Naive thymus-derived CD4-positive, alpha-beta T cell (primary cell): ENCODE measurements around the gene DMD. TPM values are rescaled to one million over a fixed set of nuclear protein-coding genes. Genes with fewer than 3 reads are reported as not detected.

ENCODE experiments used
- ATAC-seq: fragments of 150-1000 bp; cut with Tn5 transposase; 2 replicates; pipeline ENCODE4 v1.10.0; 2021; ENCODE audit warnings: mild to moderate bottlenecking, moderate library complexity
- CTCF ChIA-PET: fragments of 350-600 bp; sonication (Branson Sonifier 250); formaldehyde crosslinking; loops from one replicate; lab custom pipeline; 2021; ENCODE audit warnings: antibody characterized with exemption; lab: Charles Lee
- POLR2A ChIA-PET: fragments of 350-600 bp; sonication (Branson Sonifier 250); formaldehyde crosslinking; loops from one replicate; lab custom pipeline; 2021; ENCODE audit warnings: antibody characterized with exemption, inconsistent platforms; lab: Charles Lee
- DNase-seq, 9 donors: peaks; one replicate each; pipeline versions ENCODE4 v3.0.0 to v3.0.0-alpha.2; 2020 to 2022; ENCODE audit warnings: mixed read lengths in 1 of 9
- H3K27ac ChIP-seq: one replicate; pipeline ENCODE4 v1.7.0; 2013; ENCODE audit warnings: mild to moderate bottlenecking, low read depth, low read length, moderate library complexity
- H3K27me3 ChIP-seq, 2 donors: one replicate each; pipeline ENCODE4 v1.7.0; 2013; ENCODE audit warnings: low read length in 2 of 2, mild to moderate bottlenecking in 2 of 2, moderate library complexity in 2 of 2; ENCODE audit not compliant: control insufficient read depth in 2 of 2, insufficient read depth in 2 of 2
- H3K36me3 ChIP-seq, 3 experiments: 1 replicate in 2 of 3; 2 replicates in 1 of 3; pipeline ENCODE4 v1.7.0; 2013; ENCODE audit warnings: low read length in 3 of 3, mild to moderate bottlenecking in 3 of 3, moderate library complexity in 1 of 3; ENCODE audit not compliant: insufficient read depth in 3 of 3, control insufficient read depth in 2 of 3
- H3K4me1 ChIP-seq, 2 donors: one replicate each; pipeline ENCODE4 v1.7.0; 2013; ENCODE audit warnings: low read length in 2 of 2, mild to moderate bottlenecking in 2 of 2, moderate library complexity in 1 of 2; ENCODE audit not compliant: control insufficient read depth in 2 of 2, insufficient read depth in 2 of 2
- H3K4me3 ChIP-seq: 2 replicates; pipeline ENCODE4 v1.7.0; 2013; ENCODE audit warnings: mild to moderate bottlenecking, low read length
- H3K9me3 ChIP-seq, 3 experiments: 1 replicate in 2 of 3; 2 replicates in 1 of 3; pipeline ENCODE4 v1.7.0; 2013; ENCODE audit warnings: low read length in 3 of 3; ENCODE audit not compliant: control insufficient read depth in 2 of 3
- H3K27ac Mint-ChIP-seq, 9 donors: one replicate each; pipeline ENCODE4 v1.8.0; 2020 to 2022; ENCODE audit warnings: mixed read lengths in 9 of 9, mild to moderate bottlenecking in 8 of 9, moderate library complexity in 5 of 9, inconsistent platforms in 2 of 9
- H3K27me3 Mint-ChIP-seq, 5 donors: one replicate each; pipeline ENCODE4 v1.8.0; 2021 to 2022; ENCODE audit warnings: mixed read lengths in 5 of 5, mild to moderate bottlenecking in 1 of 5
- H3K36me3 Mint-ChIP-seq, 5 donors: one replicate each; pipeline ENCODE4 v1.8.0; 2020 to 2022; ENCODE audit warnings: mixed read lengths in 5 of 5, mild to moderate bottlenecking in 3 of 5, inconsistent platforms in 1 of 5
- H3K4me1 Mint-ChIP-seq, 7 donors: one replicate each; pipeline ENCODE4 v1.8.0; 2020 to 2022; ENCODE audit warnings: mixed read lengths in 7 of 7, mild to moderate bottlenecking in 3 of 7, inconsistent platforms in 1 of 7
- H3K4me3 Mint-ChIP-seq, 10 donors: one replicate each; pipeline ENCODE4 v1.8.0; 2020 to 2022; ENCODE audit warnings: mild to moderate bottlenecking in 10 of 10, mixed read lengths in 10 of 10, moderate library complexity in 6 of 10, inconsistent platforms in 2 of 10
- H3K9me3 Mint-ChIP-seq, 11 donors: one replicate each; pipeline ENCODE4 v1.8.0; 2020 to 2022; ENCODE audit warnings: mixed read lengths in 11 of 11, mild to moderate bottlenecking in 4 of 11, inconsistent platforms in 1 of 11, moderate library complexity in 1 of 11
- intact Hi-C, 2 donors: fragments of 100-400 bp; cut with micrococcal nuclease; formaldehyde crosslinking; loops; one replicate each; pipeline ENCODE4 v1.15.1; 2023
- polyA plus RNA-seq, 2 donors: library from polyadenylated mRNA; unstranded; fragments of 300-500 nt; fragmentation: Illumina TruSeq; gene quantifications; one replicate each; pipeline ENCODE4 v1.2.3, GENCODE V29; 2021
- total RNA-seq, 6 experiments: library from RNA in 5 of 6; stranded (reverse) in 5 of 6; gene quantifications; 1 replicate in 5 of 6; 2 replicates in 1 of 6; pipeline ENCODE4 v1.2.3 and lab custom pipeline; 2021 to 2026

The DMD gene
- total and polyA plus RNA-seq, 7 experiments from 2014 or later, result 0.02 to 4.9 (median 0.28) TPM; not detected in 3

GRCh38 chrX:32026772-32027171 is 1184.6 kb downstream of the DMD start:
- no peaks in the 10 kb centered on the region for H3K27me3 Mint-ChIP-seq
- Histone ChIP-seq H3K4me3 (no peak overlapping the region), H3K36me3 (no peaks in the 10 kb centered on the region), H3K4me1 (no peaks in the 10 kb centered on the region), H3K9me3 (no peaks in the 10 kb centered on the region), H3K27me3 (no peaks in the 10 kb centered on the region), H3K27ac (no peak overlapping the region)
- H3K36me3 Mint-ChIP-seq, result no peaks in the 10 kb centered on the region
- CTCF ChIA-PET, result no interaction called here
- intact Hi-C loops, result no loop called here
- no peak for ATAC-seq
- H3K9me3 Mint-ChIP-seq, result peaks cover 0 to 8% (median 0%) of the 10 kb centered on the region in 11 donors
- H3K4me1 Mint-ChIP-seq, result no peaks in the 10 kb centered on the region
- no peak overlapping the region for H3K4me3 Mint-ChIP-seq
- POLR2A ChIA-PET, result no interaction called here
- DNase-seq, result no peak
- no peak overlapping the region for H3K27ac Mint-ChIP-seq

GRCh38 chrX:32024072-32024471 is 1187.3 kb downstream of the DMD start:
- no peaks in the 10 kb centered on the region for H3K9me3 ChIP-seq
- no peak overlapping the region for H3K4me3 ChIP-seq
- intact Hi-C loops, result no loop called here
- Mint-ChIP-seq H3K4me1 (no peaks in the 10 kb centered on the region), H3K27me3 (no peaks in the 10 kb centered on the region), H3K9me3 (peaks cover 0 to 8% (median 0%) of the 10 kb centered on the region in 11 donors), H3K4me3 (no peak overlapping the region), H3K27ac (no peak overlapping the region), H3K36me3 (no peaks in the 10 kb centered on the region)
- ChIA-PET CTCF (no interaction called here), POLR2A (no interaction called here)
- no peaks in the 10 kb centered on the region for H3K4me1 ChIP-seq
- no peak for DNase-seq
- no peak overlapping the region for H3K27ac ChIP-seq
- H3K36me3 ChIP-seq, result no peaks in the 10 kb centered on the region
- no peaks in the 10 kb centered on the region for H3K27me3 ChIP-seq
- no peak for ATAC-seq

GRCh38 chrX:32016195-32016594 is 1195.2 kb downstream of the DMD start:
- Histone ChIP-seq H3K27me3 (no peaks in the 10 kb centered on the region), H3K27ac (no peak overlapping the region), H3K36me3 (no peaks in the 10 kb centered on the region), H3K4me3 (no peak overlapping the region), H3K9me3 (no peaks in the 10 kb centered on the region), H3K4me1 (no peaks in the 10 kb centered on the region)
- H3K4me1 Mint-ChIP-seq, result no peaks in the 10 kb centered on the region
- no peak overlapping the region for H3K27ac Mint-ChIP-seq
- H3K27me3 Mint-ChIP-seq, result no peaks in the 10 kb centered on the region
- H3K9me3 Mint-ChIP-seq, result peaks cover 0 to 7% (median 0%) of the 10 kb centered on the region in 11 donors
- H3K4me3 Mint-ChIP-seq, result no peak overlapping the region
- DNase-seq (no peak), ATAC-seq (no peak)
- POLR2A ChIA-PET, result no interaction called here
- intact Hi-C loops, result no loop called here
- CTCF ChIA-PET, result no interaction called here
- H3K36me3 Mint-ChIP-seq, result no peaks in the 10 kb centered on the region

- intact Hi-C loops, result no loop called here
- DNase-seq, result no peak
- Histone ChIP-seq H3K9me3 (no peaks in the 10 kb centered on the region), H3K27ac (no peak overlapping the region), H3K36me3 (no peaks in the 10 kb centered on the region), H3K4me3 (no peak overlapping the region), H3K27me3 (no peaks in the 10 kb centered on the region), H3K4me1 (no peaks in the 10 kb centered on the region)
- Mint-ChIP-seq H3K36me3 (no peaks in the 10 kb centered on the region), H3K9me3 (peaks cover 0 to 9% (median 0%) of the 10 kb centered on the region in 11 donors), H3K4me3 (no peak overlapping the region), H3K4me1 (no peaks in the 10 kb centered on the region), H3K27me3 (no peaks in the 10 kb centered on the region), H3K27ac (no peak overlapping the region)
- CTCF ChIA-PET, result no interaction called here
- ATAC-seq, result no peak
- POLR2A ChIA-PET, result no interaction called here
Measured at GRCh38 chrX:32010948-32011347, 1200.4 kb downstream of the DMD start.

GRCh38 chrX:32010212-32010611 is 1201.1 kb downstream of the DMD start:
- DNase-seq, result no peak
- Histone ChIP-seq H3K36me3 (no peaks in the 10 kb centered on the region), H3K27me3 (no peaks in the 10 kb centered on the region), H3K4me3 (no peak overlapping the region), H3K27ac (no peak overlapping the region), H3K4me1 (no peaks in the 10 kb centered on the region), H3K9me3 (no peaks in the 10 kb centered on the region)
- H3K27ac Mint-ChIP-seq, result no peak overlapping the region
- no peaks in the 10 kb centered on the region for H3K4me1 Mint-ChIP-seq
- H3K4me3 Mint-ChIP-seq, result no peak overlapping the region
- ATAC-seq, result no peak
- H3K27me3 Mint-ChIP-seq, result no peaks in the 10 kb centered on the region
- POLR2A ChIA-PET, result no interaction called here
- peaks cover 0 to 9% (median 2%) of the 10 kb centered on the region in 11 donors for H3K9me3 Mint-ChIP-seq
- intact Hi-C loops, result no loop called here
- CTCF ChIA-PET, result no interaction called here
- H3K36me3 Mint-ChIP-seq, result no peaks in the 10 kb centered on the region

- Histone ChIP-seq H3K27me3 (no peaks in the 10 kb centered on the region), H3K36me3 (no peaks in the 10 kb centered on the region), H3K9me3 (no peaks in the 10 kb centered on the region), H3K4me3 (no peak overlapping the region), H3K27ac (no peak overlapping the region), H3K4me1 (no peaks in the 10 kb centered on the region)
- ATAC-seq, result no peak
- intact Hi-C loops, result no loop called here
- peaks cover 0 to 12% (median 1%) of the 10 kb centered on the region in 11 donors for H3K9me3 Mint-ChIP-seq
- H3K4me3 Mint-ChIP-seq, result no peak overlapping the region
- H3K4me1 Mint-ChIP-seq, result no peaks in the 10 kb centered on the region
- no peaks in the 10 kb centered on the region for H3K36me3 Mint-ChIP-seq
- no peaks in the 10 kb centered on the region for H3K27me3 Mint-ChIP-seq
- H3K27ac Mint-ChIP-seq, result no peak overlapping the region
- DNase-seq, result no peak
- CTCF ChIA-PET, result no interaction called here
- POLR2A ChIA-PET, result no interaction called here
Measured at GRCh38 chrX:31993637-31994036, 1217.7 kb downstream of the DMD start.

GRCh38 chrX:31988975-31989374 is 1222.4 kb downstream of the DMD start:
- Histone ChIP-seq H3K27me3 (no peaks in the 10 kb centered on the region), H3K36me3 (no peaks in the 10 kb centered on the region), H3K4me3 (no peak overlapping the region), H3K9me3 (no peaks in the 10 kb centered on the region), H3K4me1 (no peaks in the 10 kb centered on the region), H3K27ac (no peak overlapping the region)
- intact Hi-C loops, result no loop called here
- no peak overlapping the region for H3K4me3 Mint-ChIP-seq
- ATAC-seq (no peak), DNase-seq (no peak)
- H3K27ac Mint-ChIP-seq, result no peak overlapping the region
- H3K9me3 Mint-ChIP-seq, result peaks cover 0 to 18% (median 4%) of the 10 kb centered on the region in 11 donors
- CTCF ChIA-PET, result interaction anchor here (0.7 kb wide), 1 partner anchor 10 kb away, joined by 3 read pairs; no protein-coding TSS in a partner anchor
- no peaks in the 10 kb centered on the region for H3K4me1 Mint-ChIP-seq
- no peaks in the 10 kb centered on the region for H3K27me3 Mint-ChIP-seq
- no peaks in the 10 kb centered on the region for H3K36me3 Mint-ChIP-seq
- POLR2A ChIA-PET, result no interaction called here
